Glomerular visceral epithelial cell (primary cell): ENCODE data around the gene EPSTI1.
"Not testable (repeated sequence)": the region's sequence is repeated elsewhere in the genome, so short reads cannot be mapped to it uniquely, and the experiment has no call there.

ENCODE experiments used
- DNase-seq: peaks from one replicate; pipeline ENCODE4 v3.0.0-alpha.2; 2016; ENCODE audit errors: extremely low spot score

Gene EPSTI1

DNA sequence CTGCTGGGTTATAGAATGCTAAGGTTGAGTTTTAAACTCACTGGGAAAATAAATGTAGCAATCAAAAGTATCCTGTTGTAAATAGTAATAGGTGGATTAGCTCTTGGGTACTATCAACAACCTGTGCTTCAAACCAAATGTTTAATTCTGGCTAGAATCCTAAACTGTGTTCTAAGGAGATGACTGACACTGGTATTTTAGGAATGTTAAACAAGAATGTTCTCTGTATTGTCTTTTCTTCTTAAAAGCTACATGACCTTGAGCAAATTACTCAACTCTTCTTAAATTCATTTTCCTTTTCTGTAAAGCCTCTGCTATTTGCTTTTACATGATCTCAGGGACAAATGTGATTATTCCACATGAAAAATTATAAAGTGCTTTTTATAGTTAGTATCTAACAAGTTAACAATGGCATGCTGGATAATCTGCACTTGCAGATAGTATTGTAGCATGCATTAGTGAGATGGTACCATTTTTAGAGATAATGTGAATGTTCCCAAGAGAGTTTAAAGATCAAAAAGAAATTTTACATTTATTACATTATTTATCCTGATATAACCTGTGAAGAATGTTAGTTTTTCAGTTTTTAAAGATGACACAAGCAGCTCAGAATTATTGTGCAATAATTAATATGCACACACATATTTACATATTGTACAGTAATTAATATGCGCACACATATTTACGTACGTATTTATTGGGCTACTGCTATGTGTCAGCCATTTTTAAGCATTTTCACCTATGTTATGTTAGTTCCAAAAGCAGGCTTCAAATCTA, 13.6 kb upstream of the EPSTI1 start:
- DNase-seq = no peak

DNA sequence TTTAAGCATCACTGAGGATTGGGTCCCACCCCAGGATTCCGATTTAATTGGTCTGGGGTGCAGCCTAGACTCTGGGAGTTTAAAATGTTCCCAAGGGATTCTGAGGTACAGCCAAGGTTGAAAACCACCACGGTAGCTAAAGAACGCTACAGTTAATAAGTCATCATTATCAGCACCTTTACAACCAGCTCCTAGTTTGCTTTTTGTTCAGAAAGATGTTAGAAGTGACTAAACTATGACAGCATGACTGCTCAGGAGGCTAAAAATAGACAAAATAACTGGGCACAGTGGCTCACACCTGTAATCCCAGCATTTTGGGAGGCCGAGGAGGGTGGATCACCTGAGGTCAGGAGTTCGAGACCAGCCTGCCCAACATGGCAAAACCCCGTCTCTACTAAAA, 11.7 kb upstream of the EPSTI1 start:
- DNase-seq = no peak

DNA sequence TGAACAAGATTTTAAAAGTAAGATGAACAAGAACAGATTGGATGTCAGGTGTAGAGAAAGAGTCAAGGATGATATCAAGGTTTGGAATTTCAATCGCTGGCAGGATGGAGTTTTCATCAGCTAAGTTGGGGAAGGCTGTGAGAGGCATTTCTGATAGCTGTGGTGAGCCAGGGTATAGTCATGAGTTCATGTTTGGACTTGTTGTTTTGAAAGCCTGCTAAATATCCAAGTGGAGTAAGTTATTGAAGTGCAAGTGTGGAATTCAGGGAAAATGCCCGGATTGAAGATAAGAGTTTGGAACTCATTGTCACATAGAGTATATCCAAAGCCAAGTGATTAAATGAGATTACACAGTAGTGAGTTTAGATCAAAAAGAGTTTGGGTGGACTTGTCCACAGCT, 11.0 kb upstream of the EPSTI1 start:
- DNase-seq = no peak

DNA sequence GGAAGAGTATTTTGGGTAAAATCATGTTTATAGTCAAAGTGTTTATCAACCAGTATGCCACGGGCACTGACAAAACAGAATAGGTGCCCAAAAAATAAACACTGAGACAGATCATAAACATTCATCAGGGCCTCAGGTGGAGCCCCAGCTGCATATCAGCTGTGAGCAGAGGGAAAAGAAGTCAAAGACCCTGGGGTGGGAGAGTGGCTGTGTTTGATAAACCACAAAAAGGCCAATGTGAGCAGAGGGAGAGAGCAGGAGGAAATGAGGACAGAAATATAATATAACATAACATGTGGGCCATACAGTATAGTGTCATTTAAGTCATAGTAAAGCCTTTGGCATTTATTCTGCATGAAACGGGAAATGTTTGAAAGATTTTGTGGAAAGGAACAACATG, 10.0 kb upstream of the EPSTI1 start:
- DNase-seq = no peak

DNA sequence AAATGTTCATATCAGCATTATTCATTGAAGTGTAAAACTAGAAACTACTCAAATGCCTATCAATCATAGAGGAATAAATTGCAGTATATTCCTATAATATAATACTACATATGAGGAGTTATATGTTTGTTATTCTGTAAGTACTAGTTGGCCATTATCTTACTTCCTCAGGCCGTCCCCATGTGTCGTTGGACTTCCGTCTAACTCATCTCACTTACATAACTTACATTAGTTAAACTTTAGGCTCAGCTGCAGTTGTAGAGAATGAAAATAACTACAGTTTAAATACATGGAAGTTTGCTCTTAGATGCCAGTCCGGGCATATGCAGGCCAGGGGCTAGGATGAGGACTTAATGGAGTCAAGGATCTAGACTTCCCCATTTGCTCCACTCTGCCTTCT, 8.6 kb upstream of the EPSTI1 start:
- no peak for DNase-seq

DNA sequence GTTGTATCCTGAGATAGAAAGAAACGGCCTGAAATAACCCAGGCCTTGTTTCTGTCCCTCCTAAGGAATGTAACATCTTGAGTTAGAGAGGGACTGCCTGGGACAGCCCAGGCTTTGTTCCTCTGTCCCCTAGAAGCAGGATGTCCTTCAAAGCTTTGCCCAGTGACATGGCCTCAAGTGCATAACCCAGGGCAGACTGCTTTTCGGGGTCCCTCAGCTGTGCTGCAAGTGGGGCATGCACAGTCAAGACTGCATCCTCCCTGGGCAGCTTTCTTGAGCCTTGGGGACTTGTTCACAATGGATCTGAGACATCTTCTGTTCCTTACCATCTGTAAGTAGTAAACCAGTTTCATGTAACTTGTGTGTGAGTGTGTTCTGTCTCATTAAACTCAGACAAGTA, 7.5 kb upstream of the EPSTI1 start:
- no peak for DNase-seq

DNA sequence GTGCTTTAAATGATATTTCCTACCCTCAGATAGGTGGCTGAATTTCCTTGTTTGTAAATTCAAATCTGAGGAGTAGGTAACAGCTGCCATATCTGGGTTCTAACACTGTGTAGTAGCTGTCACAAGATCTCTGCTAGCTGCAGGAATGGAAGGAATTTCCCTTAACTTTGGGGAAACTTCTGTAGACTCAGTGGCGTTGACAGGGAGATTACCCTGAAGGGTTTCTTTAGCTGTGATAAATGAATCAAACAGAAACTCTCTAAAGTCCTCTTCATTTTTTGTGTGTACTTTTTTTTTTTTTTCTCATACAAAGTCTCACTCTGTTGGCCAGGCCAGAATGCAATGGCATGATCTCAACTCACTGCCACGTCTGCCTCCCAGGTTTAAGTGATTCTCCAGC, 5.3 kb upstream of the EPSTI1 start:
- DNase-seq = no peak

DNA sequence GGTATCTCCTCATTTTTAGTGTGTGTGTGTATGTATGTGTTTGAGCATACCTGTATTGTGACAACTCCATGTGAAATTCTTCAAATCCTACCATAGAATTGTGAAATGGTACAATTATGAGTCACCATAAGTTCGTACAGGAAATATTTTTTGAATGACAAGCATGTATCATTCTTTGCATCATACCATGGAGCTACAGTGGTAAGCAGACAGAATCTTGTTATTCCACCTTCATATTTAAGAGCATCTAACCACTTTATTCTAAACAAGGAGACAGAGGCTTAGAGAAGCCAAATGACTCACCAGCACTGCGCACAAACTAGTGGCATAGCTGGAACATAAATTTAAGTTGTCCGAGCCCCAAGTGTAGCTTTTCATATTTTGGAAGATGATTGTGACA, 4.5 kb upstream of the EPSTI1 start:
- peak; percentile 67 for DNase-seq

DNA sequence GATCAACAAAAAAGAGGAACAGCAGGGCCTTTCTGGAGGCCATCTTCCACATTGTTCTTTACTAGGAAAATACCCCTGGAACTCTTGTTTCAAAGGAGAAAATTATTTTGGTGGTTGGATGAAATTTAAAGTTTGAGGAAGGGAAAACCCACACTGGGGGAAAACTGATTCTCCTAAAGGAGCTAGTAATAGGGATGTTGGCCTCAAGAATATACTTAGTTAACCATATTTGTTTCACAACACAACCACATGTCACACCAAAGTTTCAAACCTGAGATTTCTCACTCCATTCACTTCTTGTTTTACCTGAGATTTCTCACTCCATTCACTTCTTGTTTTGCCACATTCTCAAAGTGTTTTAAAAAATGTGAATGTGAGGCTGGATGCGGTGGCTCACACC, 2.8 kb upstream of the EPSTI1 start:
- no peak for DNase-seq

DNA sequence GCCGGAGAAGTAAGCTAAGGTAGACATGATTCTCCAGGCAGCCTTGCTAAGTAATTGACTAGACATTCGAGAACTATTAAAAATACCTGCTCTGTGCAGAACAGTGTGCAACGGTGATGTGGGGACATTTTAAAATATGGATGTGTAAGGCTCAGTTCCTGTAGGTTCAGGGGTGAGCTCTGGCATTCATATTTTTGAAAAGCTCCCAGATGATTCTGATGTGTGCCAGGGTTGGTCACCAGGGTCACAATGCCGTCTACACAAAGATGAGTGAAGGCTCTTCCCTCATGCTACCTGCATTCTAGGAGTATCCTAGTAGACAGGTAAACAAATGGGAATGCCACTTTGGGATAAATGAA, 702 bp upstream of the EPSTI1 start:
- DNase-seq = no peak

DNA sequence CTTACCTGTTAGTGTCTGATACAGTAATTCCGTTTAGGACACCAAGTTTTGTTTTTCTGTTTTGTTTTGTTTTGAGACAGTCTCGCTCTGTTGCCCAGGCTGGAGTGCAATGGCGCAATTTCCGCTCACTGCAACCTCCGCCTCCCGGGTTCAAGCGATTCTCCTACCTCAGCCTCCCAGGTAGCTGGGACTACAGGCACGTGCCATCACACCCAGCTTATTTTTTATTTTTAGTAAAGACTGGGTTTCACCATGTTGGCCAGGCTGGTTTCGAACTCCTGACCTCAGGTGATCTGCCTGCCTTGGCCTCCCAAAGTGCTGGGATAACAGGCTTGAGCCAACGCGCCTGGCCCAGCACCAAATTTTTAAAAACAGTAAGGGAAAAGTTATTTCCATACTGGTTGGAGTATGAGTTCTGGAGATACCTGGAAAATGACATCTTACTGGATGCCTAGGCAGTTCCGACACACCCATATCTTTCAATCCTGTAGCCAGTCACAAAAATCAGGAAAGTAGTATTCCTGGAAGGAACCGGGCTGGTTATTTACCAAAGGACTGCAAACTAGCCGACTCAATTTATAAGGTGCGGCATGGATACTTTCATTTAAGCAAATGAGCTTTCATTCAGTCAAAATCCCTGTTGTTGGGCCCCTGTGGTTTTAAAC, 676 bp downstream of the EPSTI1 start:
- DNase-seq = not testable (repeated sequence)

DNA sequence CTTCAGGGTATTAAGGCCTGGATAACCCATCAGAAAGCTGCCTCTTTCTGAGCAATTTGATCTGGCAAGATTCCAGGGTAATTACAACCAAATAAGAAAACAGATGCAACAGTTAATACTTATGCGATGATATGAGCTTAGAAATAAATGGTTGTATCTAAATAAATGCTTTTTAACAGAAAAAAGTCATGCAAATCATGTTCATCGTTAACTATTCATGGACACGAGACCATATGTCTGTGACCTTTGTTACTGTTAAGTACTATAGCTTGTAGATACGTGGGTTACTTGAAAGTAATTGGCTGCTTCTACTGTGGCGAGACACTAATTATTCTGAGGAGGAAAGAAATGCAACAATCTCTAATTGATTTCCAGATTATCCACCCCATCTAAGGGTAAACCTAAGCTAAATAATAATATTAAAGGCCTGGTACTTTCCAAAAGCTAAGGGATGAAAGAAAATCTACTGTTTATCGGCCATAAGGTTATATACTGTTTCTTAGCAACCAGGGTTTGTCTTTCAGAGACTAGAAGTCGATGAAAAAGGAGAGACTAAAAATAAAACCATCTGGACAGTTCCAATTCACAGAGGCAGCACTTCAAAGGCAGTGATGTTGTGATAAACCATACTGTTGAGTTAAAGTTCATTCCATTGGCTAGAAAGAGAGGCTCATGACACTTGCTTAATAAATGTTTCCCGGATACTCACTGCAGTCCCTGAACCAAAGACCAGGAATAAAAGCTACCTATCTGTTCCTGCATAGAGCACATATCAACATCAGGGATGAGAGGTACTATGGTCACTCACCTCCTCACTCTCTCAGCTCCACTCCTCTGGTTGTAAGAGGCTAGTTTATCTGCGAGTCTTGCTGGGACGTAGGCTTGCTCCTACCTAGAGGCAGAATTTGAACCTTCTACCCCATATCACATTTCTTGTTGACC, 1.5 kb downstream of the EPSTI1 start:
- DNase-seq = no peak

DNA sequence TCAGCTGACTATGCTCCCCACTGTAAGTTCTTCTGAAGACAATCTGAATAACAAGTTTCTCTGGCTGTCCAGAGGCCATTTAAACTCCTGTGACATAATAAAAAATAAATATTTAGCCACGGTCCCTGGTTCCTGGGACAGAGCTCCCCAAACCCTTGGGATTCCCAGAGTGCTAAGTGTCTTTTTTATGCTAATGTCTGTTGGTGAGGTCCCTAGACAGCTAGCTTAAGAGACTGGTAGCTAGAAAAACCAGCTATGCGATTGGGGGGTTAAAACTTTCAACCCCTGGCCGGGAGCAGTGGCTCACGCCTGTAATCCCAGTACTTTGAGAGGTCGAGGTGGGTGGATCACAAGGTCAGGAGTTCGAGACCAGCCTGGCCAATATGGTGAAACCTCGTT, 5.9 kb downstream of the EPSTI1 start:
- DNase-seq = no peak

DNA sequence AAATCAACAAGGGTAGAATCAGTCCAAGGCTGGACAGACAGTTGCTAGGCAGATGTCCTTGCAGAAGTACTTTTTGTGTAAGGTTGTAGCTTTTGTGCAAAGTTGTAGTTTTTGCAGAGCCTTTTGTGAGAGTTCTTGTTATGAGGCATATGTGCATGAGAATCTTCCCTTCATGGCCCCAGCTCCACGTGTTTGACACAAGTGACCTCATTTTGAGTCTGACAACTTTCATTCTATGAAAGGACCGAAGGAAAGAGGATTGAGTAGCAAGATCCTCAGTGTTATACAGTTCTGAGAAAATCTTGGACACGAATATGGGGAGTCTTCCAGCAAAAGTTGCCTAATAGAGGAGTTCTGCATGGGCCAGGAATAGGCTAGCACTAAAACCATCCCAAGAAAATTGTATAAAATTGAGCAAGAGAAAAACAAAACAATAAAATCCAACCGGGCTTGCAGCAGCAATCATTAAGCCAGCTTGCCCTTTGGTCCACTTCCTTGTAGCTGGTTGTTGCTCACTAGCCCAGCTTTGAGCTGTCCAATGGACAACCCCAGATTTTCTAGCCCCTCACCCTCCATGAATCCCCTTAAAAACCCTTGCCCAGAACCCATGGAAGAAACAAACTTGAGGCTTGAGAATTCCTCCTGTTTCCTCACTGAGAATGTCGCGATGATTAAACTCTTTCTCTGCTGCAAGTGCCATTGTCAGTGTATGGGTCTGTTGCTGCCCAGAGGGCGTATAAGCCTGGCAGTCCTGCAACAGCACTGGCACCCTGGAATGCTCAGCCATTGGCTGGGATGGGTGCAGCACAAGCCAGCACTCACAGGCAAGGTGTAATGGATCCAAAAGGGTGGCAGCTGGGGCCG, 6.5 kb downstream of the EPSTI1 start:
- DNase-seq = no peak

DNA sequence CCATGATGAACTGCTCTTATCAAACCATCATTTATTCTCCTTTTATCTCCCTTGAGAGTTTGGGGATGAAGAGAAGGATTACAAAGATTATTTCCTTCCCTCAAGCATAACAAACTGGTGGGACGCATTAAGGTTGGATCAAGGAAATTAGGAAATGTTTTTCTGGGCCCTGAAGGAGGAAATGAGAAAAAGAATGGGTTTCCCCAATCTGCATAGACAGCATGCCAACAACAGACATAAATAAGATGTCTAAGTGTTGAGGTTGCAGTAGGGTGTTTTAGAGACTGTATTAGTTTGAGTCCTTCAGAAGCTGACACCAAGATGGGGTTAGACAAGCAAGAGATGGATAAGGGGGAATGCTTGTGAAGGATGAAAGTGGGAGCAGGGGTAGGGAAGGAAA, 7.3 kb downstream of the EPSTI1 start:
- DNase-seq = no peak

DNA sequence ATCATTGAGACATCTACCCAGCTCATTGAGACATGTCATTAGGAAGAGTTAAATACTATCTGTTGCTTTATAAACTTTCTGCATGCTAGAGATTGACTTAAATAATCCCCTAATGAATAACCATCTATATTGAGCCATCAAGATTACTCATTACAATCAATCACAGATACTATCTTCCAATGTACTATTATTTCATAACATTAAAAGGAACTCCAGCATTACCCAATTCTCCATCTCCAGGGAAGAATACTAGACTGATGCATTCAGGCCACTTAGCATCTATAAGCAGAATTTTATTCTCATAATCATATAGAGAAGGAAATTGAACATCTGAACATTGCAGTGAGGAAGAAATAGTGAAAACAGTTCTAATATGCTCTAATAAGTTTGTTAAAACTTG, 8.0 kb downstream of the EPSTI1 start:
- no peak for DNase-seq

DNA sequence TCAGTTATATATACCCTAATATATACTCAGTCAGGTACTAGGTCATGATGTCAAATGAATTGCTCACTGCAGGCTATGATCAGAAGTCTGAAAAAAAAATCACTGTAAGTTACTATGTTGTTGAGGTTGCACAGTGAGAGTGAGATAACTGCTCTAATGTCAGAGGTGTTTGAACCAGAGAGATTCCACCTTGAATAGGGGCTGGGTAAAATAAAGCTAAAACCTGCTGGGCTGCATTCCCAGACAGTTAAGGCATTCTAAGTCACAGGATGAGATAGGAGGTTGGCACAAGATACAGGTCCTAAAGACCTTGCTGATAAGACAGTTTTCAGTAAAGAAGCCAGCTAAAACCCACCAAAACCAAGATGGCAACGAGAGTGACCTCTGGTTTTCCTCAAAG, 10.2 kb downstream of the EPSTI1 start:
- no peak for DNase-seq

DNA sequence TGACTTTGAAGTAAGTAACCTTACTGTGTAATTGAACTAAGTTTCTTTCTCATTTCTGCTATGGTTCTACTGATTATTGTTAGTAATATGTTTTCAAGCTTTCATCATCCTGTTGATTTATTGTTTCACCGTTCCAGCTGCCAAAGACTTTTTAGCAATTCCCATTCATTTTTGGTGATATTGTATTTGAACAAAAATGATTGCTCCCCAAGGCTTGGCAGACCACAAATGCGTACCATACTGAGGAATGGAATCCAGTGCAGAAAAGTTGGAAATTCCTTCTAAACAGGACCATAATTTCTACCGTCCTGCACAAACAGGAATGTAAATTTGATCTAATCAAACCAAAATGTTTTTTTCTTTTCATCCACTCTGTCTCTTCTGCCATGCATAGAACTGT, 10.7 kb downstream of the EPSTI1 start:
- no peak for DNase-seq

DNA sequence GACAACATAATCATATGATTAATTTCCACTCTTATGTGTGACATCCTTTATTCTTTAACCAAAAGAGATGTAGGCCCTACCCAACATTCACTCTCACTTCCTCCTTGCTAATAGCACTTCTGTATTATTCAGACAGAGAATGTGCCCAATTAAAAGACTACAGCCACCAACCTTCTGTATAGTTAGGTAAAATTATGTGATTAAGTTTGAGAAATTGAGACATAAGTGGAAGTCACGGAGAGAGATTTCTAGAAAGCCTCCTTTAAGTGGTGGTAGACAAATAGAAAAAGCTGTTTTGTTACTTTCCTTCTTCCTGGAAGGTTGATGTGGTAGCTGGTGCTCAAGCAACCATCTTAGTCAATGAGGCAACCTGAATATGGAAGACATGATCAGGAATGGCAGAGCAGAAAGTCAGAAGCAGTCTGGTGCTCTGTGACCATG, 14.8 kb downstream of the EPSTI1 start:
- no peak for DNase-seq

DNA sequence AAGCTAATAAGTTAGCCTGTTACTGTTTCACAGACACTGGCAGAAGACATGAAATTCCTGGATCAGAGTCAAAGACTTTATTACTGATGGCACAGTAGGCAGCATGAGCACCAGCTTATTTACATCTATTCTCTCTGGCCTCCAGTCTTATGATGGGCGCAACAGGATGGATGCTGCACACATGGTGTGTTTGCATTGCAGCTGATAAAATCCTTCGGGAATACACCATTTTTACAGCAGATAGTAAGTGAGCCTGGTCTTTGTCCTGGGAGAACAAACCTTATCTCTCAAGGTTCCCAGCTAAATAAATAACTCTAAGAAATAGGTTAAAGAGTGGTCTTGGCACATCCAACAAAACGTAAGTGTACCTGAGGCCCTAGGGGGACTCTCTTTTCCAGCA, 16.0 kb downstream of the EPSTI1 start:
- no peak for DNase-seq

DNA sequence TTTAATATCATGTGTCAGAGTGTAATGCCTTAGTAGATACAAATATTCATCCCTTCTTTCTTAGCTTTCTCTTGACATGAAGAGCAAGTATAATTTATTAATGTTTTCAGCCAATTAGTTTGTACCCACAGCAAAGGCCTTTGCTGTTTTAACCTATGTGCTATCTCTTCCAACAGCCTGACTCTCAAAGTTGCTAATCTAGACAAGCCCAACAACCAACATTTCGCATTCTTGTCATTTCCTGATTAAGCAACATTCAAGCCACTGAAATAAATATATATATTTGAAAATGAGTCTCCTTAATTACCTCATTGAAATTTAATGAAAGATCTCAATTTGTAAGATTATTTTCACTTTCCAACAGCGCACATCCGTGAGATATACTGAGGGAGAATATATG, 18.5 kb downstream of the EPSTI1 start:
- DNase-seq = no peak
